H1 (cell line): ENCODE data around the gene SERINC5.

ENCODE experiments used
- CEBPB ChIP-seq: IDR thresholded peaks from 2 replicates; pipeline ENCODE4 v1.6.1; 2012; ENCODE audit warnings: low read depth, low read length
- CHD1 ChIP-seq: IDR thresholded peaks from 2 replicates; pipeline ENCODE4 v1.6.1; 2012; ENCODE audit warnings: low read depth, low read length, improper control_type of control experiment
- CHD2 ChIP-seq: IDR thresholded peaks from 2 replicates; pipeline ENCODE4 v1.6.1; 2012; ENCODE audit warnings: low read length, improper control_type of control experiment
- CREB1 ChIP-seq: IDR thresholded peaks from 2 replicates; pipeline ENCODE4 v1.6.1; 2012; ENCODE audit warnings: inconsistent platforms
- EP300 ChIP-seq, 2 experiments: IDR thresholded peaks; 1 replicate in 1 of 2; 2 replicates in 1 of 2; pipeline ENCODE4 v1.6.1; 2011 to 2012; ENCODE audit warnings: low read depth in 2 of 2, low read length in 2 of 2, mild to moderate bottlenecking in 2 of 2, borderline replicate concordance in 1 of 2, inconsistent platforms in 1 of 2, moderate library complexity in 1 of 2
- PHF8 ChIP-seq: fragments of 200-600 bp; sonication (generic); conservative IDR thresholded peaks from 2 replicates; pipeline ENCODE4 v1.7.1; 2012; ENCODE audit warnings: low read depth, mild to moderate bottlenecking, inconsistent platforms, low read length, moderate library complexity
- POLR2A ChIP-seq, 2 experiments: IDR thresholded peaks; 1 replicate in 1 of 2; 2 replicates in 1 of 2; pipeline ENCODE4 v1.6.1; 2011; ENCODE audit warnings: low read depth in 2 of 2, low read length in 2 of 2, mild to moderate bottlenecking in 2 of 2; ENCODE audit errors: control extremely low read depth in 1 of 2
- POLR2AphosphoS5 ChIP-seq: IDR thresholded peaks from 2 replicates; pipeline ENCODE4 v1.6.1; 2011; ENCODE audit warnings: low read depth, low read length
- TF ChIP-seq, protein P1 (sequence below): IDR thresholded peaks from 2 replicates; pipeline ENCODE4 v1.6.1; 2011; ENCODE audit warnings: low read length, improper control_type of control experiment
- TF ChIP-seq, protein P2 (sequence below), 3 experiments: IDR thresholded peaks; 1 replicate in 2 of 3; 2 replicates in 1 of 3; pipeline versions ENCODE4 v1.5.1 to v1.6.1; 2011; ENCODE audit warnings: low read length in 3 of 3, mild to moderate bottlenecking in 3 of 3, inconsistent platforms in 2 of 3, low read depth in 1 of 3, moderate library complexity in 1 of 3; ENCODE audit not compliant: insufficient read depth in 1 of 3; ENCODE audit errors: control extremely low read depth in 1 of 3
- TF ChIP-seq, protein P3 (sequence below): IDR thresholded peaks from 2 replicates; pipeline ENCODE4 v1.6.1; 2012; ENCODE audit warnings: low read length, inconsistent platforms

DNA sequence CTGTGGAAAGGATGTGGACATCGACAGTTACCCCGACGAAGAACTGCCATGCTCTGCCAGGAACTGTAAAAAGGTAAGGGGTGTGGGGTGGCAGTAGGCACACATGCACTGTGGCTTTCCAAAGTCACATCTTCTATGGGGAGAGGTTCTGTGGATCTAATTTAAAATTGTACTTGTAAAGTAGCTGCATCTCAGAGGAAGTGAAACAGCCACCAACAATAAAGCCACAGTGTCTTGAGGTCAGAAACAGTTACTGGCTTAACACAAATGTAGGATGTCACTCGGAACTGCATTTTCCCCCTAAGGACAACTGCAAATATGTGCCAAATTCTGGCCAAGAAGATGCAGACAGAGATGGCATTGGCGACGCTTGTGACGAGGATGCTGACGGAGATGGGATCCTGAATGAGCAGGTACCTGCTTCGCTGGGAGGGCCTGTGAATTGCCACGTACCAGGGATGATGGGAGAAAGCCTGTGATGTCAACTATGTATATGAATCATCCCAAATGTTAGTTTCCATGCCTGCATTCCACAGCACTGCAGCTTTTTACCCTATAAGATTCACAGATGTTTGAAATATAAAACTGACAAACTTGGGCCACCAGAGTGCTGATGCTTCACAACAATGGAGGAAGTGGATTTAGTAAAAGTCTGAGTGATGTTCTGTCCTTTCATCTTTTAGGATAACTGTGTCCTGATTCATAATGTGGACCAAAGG, 185.4 kb downstream of the SERINC5 start:
- TF ChIP-seq, protein P1, sequence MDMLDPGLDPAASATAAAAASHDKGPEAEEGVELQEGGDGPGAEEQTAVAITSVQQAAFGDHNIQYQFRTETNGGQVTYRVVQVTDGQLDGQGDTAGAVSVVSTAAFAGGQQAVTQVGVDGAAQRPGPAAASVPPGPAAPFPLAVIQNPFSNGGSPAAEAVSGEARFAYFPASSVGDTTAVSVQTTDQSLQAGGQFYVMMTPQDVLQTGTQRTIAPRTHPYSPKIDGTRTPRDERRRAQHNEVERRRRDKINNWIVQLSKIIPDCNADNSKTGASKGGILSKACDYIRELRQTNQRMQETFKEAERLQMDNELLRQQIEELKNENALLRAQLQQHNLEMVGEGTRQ: no peak
- TF ChIP-seq CHD1 (no peak), CREB1 (no peak), POLR2A (IDR thresholded peaks at IDR 0.05; ENCODE audit: control extremely low read depth in 1 of 2, low read depth in 2 of 2, low read length in 2 of 2) (no peak), PHF8 (no peak), CHD2 (no peak), EP300 (IDR thresholded peaks at IDR 0.05; ENCODE audit: borderline replicate concordance in 1 of 2, low read depth in 2 of 2, low read length in 2 of 2) (no peak), CEBPB (no peak), POLR2AphosphoS5 (no peak)
- TF ChIP-seq, protein P2, sequence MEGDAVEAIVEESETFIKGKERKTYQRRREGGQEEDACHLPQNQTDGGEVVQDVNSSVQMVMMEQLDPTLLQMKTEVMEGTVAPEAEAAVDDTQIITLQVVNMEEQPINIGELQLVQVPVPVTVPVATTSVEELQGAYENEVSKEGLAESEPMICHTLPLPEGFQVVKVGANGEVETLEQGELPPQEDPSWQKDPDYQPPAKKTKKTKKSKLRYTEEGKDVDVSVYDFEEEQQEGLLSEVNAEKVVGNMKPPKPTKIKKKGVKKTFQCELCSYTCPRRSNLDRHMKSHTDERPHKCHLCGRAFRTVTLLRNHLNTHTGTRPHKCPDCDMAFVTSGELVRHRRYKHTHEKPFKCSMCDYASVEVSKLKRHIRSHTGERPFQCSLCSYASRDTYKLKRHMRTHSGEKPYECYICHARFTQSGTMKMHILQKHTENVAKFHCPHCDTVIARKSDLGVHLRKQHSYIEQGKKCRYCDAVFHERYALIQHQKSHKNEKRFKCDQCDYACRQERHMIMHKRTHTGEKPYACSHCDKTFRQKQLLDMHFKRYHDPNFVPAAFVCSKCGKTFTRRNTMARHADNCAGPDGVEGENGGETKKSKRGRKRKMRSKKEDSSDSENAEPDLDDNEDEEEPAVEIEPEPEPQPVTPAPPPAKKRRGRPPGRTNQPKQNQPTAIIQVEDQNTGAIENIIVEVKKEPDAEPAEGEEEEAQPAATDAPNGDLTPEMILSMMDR (IDR thresholded peaks at IDR 0.05; ENCODE audit: control extremely low read depth in 1 of 3, insufficient read depth in 1 of 3, low read depth in 1 of 3, low read length in 3 of 3): no peak
- TF ChIP-seq, protein P3, sequence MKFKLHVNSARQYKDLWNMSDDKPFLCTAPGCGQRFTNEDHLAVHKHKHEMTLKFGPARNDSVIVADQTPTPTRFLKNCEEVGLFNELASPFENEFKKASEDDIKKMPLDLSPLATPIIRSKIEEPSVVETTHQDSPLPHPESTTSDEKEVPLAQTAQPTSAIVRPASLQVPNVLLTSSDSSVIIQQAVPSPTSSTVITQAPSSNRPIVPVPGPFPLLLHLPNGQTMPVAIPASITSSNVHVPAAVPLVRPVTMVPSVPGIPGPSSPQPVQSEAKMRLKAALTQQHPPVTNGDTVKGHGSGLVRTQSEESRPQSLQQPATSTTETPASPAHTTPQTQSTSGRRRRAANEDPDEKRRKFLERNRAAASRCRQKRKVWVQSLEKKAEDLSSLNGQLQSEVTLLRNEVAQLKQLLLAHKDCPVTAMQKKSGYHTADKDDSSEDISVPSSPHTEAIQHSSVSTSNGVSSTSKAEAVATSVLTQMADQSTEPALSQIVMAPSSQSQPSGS: no peak
